NCI-H2029 (cell line): Measurements from ENCODE around the gene CNTNAP2.
"Not testable (repeated sequence)": the region's sequence is repeated elsewhere in the genome, so short reads cannot be mapped to it uniquely, and the experiment has no call there.

Experiments
- DNase-seq: peaks from one replicate; lab custom pipeline; 2025; lab: John Stamatoyannopoulos, UW

The CNTNAP2 gene

GRCh38 chr7:146885231-146885630 is 768.6 kb downstream of the CNTNAP2 start:
- DNase-seq = no peak

GRCh38 chr7:146889806-146890555 is 773.4 kb downstream of the CNTNAP2 start:
- no peak for DNase-seq

- no peak for DNase-seq
These were observed 775.5 kb downstream of the CNTNAP2 start for GRCh38 chr7:146892151-146892550.

GRCh38 chr7:146894927-146895326 is 778.3 kb downstream of the CNTNAP2 start:
- DNase-seq = no peak

- DNase-seq = no peak
These were observed 785.7 kb downstream of the CNTNAP2 start for GRCh38 chr7:146902266-146902665.

GRCh38 chr7:146902728-146903127 is 786.1 kb downstream of the CNTNAP2 start:
- DNase-seq = no peak

- DNase-seq = not testable (repeated sequence)
These were observed 789.1 kb downstream of the CNTNAP2 start for GRCh38 chr7:146905746-146906145.

- DNase-seq = no peak
These were observed 806.2 kb downstream of the CNTNAP2 start for GRCh38 chr7:146922782-146923181.

GRCh38 chr7:146926841-146927240 is 810.2 kb downstream of the CNTNAP2 start:
- no peak for DNase-seq

GRCh38 chr7:146937836-146938235 is 821.2 kb downstream of the CNTNAP2 start:
- DNase-seq = no peak

- DNase-seq = no peak
These were observed 826.9 kb downstream of the CNTNAP2 start for GRCh38 chr7:146943483-146943882.

- no peak for DNase-seq
These were observed 832.1 kb downstream of the CNTNAP2 start for GRCh38 chr7:146948703-146949102.

GRCh38 chr7:146956321-146956720 is 839.7 kb downstream of the CNTNAP2 start:
- DNase-seq = peak; percentile 53

- peak; percentile 53 for DNase-seq
These were observed 840.3 kb downstream of the CNTNAP2 start for GRCh38 chr7:146956853-146957252.

GRCh38 chr7:146960773-146961391 is 844.3 kb downstream of the CNTNAP2 start:
- no peak for DNase-seq

GRCh38 chr7:146961617-146962016 is 845.0 kb downstream of the CNTNAP2 start:
- DNase-seq = no peak

GRCh38 chr7:146966274-146966673 is 849.7 kb downstream of the CNTNAP2 start:
- DNase-seq = no peak

- DNase-seq = no peak
These were observed 865.9 kb downstream of the CNTNAP2 start for GRCh38 chr7:146982482-146982881.

GRCh38 chr7:146991596-146991995 is 875.0 kb downstream of the CNTNAP2 start:
- no peak for DNase-seq

- no peak for DNase-seq
These were observed 877.2 kb downstream of the CNTNAP2 start for GRCh38 chr7:146993764-146994163.

- no peak for DNase-seq
These were observed 891.9 kb downstream of the CNTNAP2 start for GRCh38 chr7:147008530-147008929.

GRCh38 chr7:147012666-147013065 is 896.1 kb downstream of the CNTNAP2 start:
- DNase-seq = no peak

- DNase-seq = peak; percentile 15
These were observed 897.2 kb downstream of the CNTNAP2 start for GRCh38 chr7:147013825-147014224.
